NB4 (cell line): Measurements from ENCODE around the gene NSUN6.

Experiments
- CTCF ChIP-seq: IDR thresholded peaks from one replicate; pipeline ENCODE4 v1.5.1; 2012; ENCODE audit warnings: low read depth, low read length
- MYC ChIP-seq: IDR thresholded peaks from 2 replicates; pipeline ENCODE4 v1.6.1; 2011; ENCODE audit warnings: low read depth, low read length

GRCh38 chr10:18567343-18567856 is 84.0 kb downstream of the NSUN6 start:
- TF ChIP-seq CTCF, result no peak
- TF ChIP-seq MYC, result no peak
